K562 (cell line): ENCODE measurements around the gene WNT3. TPM values are rescaled to one million over a fixed set of nuclear protein-coding genes. Genes with fewer than 3 reads are reported as not detected.

Experiments
- HDAC1 ChIP-seq, 2 experiments: fragments of 450-650 bp; IDR thresholded peaks; 2 replicates each; pipeline ENCODE4 v1.6.1; 2016 to 2017; ENCODE audit warnings: inconsistent platforms in 1 of 2, mild to moderate bottlenecking in 1 of 2, moderate library complexity in 1 of 2
- MAZ ChIP-seq, 2 experiments: fragments of 450-650 bp in 1 of 2; sonication (generic) in 1 of 2; formaldehyde crosslinking; IDR thresholded peaks in 1 of 2; conservative IDR thresholded peaks in 1 of 2; 2 replicates each; pipeline versions ENCODE4 v1.4.0 to v1.5.0; 2020; ENCODE audit warnings: mild to moderate bottlenecking in 1 of 2, missing genetic modification reagents in 1 of 2
- ZNF589 ChIP-seq: fragments of 200-800 bp; sonication (Bioruptor generic); IDR thresholded peaks from 2 replicates; pipeline ENCODE4 v1.6.1; 2016; ENCODE audit warnings: low read depth, missing genetic modification characterization, missing compliant biosample characterization
- polyA plus RNA-seq, 8 experiments: library from polyadenylated mRNA; depleted of rRNA in 4 of 8; stranded (reverse) in 5 of 8; unstranded in 3 of 8; fragments of >200 nt; fragmentation: Nextera tagmentation in 2 of 8; fragmentation: Illumina TruSeq in 1 of 8; extraction: Ambion mirVana in 2 of 8; extraction: Trizol in 1 of 8; gene quantifications; 2 replicates each; pipeline versions ENCODE4 v1.2.1 to v1.2.3, GENCODE V29; 2011 to 2014; ENCODE audit warnings: inconsistent platforms in 1 of 8, missing spikeins in 1 of 8
- total RNA-seq, 7 experiments: library from RNA; depleted of rRNA in 6 of 7; stranded (reverse); fragments of >200 nt in 6 of 7; fragmentation: Illumina TruSeq in 2 of 7; extraction: Trizol in 2 of 7; gene quantifications; 2 replicates each; pipeline versions ENCODE4 v1.2.1 to v1.2.3, GENCODE V29; 2011 to 2021; ENCODE audit warnings: low replicate concordance in 1 of 7
- TF ChIP-seq, protein P1 (sequence below): fragments of 450-650 bp; IDR thresholded peaks from 2 replicates; pipeline ENCODE4 v1.6.1; 2016; ENCODE audit warnings: mild to moderate bottlenecking, moderate library complexity
- TF ChIP-seq, protein P2 (sequence below), 3 experiments: fragments of 200-800 bp in 1 of 3; sonication (Bioruptor generic) in 1 of 3; sonication (generic) in 1 of 3; formaldehyde crosslinking in 1 of 3; IDR thresholded peaks; 2 replicates each; pipeline versions ENCODE4 v1.6.1 to v1.8.0; 2016 to 2022; ENCODE audit warnings: mild to moderate bottlenecking in 2 of 3, missing compliant biosample characterization in 2 of 3, missing genetic modification characterization in 2 of 3, missing genetic modification reagents in 1 of 3
- TF ChIP-seq, protein P3 (sequence below): fragments of 450-650 bp; IDR thresholded peaks from 2 replicates; pipeline ENCODE4 v1.6.1; 2017; ENCODE audit warnings: antibody characterized with exemption, mild to moderate bottlenecking

The WNT3 gene
- total and polyA plus RNA-seq, 9 of the 15 experiments (the other 6 are each of a cell fraction or from before 2014, with no cell fraction given): 1.5 to 6.1 (median 3.3) TPM

DNA sequence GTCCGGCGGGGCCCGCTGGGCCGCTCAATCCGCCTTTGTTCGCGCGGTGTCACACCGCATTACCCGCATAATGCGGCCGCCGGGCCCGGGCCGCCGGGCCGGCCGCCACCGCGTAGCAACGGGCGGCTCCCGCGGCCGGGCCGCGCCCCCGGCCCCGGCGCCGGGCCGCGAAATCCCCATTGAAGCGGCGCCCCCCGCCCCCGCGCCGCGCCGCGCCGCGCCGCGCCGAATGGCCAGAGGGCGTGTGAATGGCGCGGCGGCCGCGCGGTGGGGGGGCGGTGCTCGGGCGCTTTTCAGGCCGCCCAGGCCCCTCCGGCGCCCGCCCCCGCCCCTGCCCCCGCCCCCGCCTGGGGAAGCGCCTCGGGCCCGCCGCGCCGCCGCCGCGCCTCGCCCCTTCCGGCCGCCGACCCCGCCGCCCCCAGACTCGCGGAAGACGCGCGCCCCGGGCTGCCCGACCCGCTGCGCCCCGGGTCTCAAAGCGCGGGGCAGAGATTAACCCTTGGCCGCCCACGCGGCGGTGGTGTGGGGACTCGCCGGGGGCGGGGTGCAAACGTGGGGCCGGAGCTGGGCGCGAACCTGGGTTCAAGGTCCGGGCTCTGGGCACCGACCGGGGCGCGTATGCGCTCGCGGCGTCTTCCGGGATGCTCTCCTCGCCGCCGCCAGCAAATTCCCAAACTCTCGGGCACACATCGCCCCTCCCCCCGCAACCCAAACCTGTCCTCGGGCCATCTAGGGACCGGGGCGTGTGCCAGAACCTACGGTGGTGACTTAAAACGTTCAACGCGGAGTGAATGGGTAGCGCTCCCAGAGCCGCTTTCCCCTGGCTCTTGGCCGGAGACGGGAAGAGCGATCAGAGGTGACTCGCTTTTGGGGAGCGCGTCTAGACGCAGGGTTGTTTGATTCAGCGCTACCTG is 46.7 kb downstream of the WNT3 start (continued):
- TF ChIP-seq, protein P1, sequence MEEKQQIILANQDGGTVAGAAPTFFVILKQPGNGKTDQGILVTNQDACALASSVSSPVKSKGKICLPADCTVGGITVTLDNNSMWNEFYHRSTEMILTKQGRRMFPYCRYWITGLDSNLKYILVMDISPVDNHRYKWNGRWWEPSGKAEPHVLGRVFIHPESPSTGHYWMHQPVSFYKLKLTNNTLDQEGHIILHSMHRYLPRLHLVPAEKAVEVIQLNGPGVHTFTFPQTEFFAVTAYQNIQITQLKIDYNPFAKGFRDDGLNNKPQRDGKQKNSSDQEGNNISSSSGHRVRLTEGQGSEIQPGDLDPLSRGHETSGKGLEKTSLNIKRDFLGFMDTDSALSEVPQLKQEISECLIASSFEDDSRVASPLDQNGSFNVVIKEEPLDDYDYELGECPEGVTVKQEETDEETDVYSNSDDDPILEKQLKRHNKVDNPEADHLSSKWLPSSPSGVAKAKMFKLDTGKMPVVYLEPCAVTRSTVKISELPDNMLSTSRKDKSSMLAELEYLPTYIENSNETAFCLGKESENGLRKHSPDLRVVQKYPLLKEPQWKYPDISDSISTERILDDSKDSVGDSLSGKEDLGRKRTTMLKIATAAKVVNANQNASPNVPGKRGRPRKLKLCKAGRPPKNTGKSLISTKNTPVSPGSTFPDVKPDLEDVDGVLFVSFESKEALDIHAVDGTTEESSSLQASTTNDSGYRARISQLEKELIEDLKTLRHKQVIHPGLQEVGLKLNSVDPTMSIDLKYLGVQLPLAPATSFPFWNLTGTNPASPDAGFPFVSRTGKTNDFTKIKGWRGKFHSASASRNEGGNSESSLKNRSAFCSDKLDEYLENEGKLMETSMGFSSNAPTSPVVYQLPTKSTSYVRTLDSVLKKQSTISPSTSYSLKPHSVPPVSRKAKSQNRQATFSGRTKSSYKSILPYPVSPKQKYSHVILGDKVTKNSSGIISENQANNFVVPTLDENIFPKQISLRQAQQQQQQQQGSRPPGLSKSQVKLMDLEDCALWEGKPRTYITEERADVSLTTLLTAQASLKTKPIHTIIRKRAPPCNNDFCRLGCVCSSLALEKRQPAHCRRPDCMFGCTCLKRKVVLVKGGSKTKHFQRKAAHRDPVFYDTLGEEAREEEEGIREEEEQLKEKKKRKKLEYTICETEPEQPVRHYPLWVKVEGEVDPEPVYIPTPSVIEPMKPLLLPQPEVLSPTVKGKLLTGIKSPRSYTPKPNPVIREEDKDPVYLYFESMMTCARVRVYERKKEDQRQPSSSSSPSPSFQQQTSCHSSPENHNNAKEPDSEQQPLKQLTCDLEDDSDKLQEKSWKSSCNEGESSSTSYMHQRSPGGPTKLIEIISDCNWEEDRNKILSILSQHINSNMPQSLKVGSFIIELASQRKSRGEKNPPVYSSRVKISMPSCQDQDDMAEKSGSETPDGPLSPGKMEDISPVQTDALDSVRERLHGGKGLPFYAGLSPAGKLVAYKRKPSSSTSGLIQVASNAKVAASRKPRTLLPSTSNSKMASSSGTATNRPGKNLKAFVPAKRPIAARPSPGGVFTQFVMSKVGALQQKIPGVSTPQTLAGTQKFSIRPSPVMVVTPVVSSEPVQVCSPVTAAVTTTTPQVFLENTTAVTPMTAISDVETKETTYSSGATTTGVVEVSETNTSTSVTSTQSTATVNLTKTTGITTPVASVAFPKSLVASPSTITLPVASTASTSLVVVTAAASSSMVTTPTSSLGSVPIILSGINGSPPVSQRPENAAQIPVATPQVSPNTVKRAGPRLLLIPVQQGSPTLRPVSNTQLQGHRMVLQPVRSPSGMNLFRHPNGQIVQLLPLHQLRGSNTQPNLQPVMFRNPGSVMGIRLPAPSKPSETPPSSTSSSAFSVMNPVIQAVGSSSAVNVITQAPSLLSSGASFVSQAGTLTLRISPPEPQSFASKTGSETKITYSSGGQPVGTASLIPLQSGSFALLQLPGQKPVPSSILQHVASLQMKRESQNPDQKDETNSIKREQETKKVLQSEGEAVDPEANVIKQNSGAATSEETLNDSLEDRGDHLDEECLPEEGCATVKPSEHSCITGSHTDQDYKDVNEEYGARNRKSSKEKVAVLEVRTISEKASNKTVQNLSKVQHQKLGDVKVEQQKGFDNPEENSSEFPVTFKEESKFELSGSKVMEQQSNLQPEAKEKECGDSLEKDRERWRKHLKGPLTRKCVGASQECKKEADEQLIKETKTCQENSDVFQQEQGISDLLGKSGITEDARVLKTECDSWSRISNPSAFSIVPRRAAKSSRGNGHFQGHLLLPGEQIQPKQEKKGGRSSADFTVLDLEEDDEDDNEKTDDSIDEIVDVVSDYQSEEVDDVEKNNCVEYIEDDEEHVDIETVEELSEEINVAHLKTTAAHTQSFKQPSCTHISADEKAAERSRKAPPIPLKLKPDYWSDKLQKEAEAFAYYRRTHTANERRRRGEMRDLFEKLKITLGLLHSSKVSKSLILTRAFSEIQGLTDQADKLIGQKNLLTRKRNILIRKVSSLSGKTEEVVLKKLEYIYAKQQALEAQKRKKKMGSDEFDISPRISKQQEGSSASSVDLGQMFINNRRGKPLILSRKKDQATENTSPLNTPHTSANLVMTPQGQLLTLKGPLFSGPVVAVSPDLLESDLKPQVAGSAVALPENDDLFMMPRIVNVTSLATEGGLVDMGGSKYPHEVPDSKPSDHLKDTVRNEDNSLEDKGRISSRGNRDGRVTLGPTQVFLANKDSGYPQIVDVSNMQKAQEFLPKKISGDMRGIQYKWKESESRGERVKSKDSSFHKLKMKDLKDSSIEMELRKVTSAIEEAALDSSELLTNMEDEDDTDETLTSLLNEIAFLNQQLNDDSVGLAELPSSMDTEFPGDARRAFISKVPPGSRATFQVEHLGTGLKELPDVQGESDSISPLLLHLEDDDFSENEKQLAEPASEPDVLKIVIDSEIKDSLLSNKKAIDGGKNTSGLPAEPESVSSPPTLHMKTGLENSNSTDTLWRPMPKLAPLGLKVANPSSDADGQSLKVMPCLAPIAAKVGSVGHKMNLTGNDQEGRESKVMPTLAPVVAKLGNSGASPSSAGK: no peak
- TF ChIP-seq HDAC1 (IDR thresholded peaks at IDR 0.05) (peak in 1 of 2 experiments; percentile 20; a peak in 1 of 4 replicates), ZNF589 (peak; percentile 68; the same call in 1 of the 2 replicates), MAZ (CRISPR knock-in tag; conservative IDR thresholded peaks at IDR 0.05 in 1 of 2, IDR thresholded peaks at IDR 0.05 in 1 of 2) (peak; percentile 48 to 66)
- TF ChIP-seq, protein P2, sequence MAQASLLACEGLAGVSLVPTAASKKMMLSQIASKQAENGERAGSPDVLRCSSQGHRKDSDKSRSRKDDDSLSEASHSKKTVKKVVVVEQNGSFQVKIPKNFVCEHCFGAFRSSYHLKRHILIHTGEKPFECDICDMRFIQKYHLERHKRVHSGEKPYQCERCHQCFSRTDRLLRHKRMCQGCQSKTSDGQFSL (CRISPR knock-in tag; IDR thresholded peaks at IDR 0.05): no peak
- TF ChIP-seq, protein P2 (tag; IDR thresholded peaks at IDR 0.05): peak in 1 of 2 experiments; percentile 49; a peak in 1 of 4 replicates
- TF ChIP-seq, protein P3, sequence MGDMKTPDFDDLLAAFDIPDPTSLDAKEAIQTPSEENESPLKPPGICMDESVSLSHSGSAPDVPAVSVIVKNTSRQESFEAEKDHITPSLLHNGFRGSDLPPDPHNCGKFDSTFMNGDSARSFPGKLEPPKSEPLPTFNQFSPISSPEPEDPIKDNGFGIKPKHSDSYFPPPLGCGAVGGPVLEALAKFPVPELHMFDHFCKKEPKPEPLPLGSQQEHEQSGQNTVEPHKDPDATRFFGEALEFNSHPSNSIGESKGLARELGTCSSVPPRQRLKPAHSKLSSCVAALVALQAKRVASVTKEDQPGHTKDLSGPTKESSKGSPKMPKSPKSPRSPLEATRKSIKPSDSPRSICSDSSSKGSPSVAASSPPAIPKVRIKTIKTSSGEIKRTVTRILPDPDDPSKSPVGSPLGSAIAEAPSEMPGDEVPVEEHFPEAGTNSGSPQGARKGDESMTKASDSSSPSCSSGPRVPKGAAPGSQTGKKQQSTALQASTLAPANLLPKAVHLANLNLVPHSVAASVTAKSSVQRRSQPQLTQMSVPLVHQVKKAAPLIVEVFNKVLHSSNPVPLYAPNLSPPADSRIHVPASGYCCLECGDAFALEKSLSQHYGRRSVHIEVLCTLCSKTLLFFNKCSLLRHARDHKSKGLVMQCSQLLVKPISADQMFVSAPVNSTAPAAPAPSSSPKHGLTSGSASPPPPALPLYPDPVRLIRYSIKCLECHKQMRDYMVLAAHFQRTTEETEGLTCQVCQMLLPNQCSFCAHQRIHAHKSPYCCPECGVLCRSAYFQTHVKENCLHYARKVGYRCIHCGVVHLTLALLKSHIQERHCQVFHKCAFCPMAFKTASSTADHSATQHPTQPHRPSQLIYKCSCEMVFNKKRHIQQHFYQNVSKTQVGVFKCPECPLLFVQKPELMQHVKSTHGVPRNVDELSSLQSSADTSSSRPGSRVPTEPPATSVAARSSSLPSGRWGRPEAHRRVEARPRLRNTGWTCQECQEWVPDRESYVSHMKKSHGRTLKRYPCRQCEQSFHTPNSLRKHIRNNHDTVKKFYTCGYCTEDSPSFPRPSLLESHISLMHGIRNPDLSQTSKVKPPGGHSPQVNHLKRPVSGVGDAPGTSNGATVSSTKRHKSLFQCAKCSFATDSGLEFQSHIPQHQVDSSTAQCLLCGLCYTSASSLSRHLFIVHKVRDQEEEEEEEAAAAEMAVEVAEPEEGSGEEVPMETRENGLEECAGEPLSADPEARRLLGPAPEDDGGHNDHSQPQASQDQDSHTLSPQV: peak; percentile 46; the same call in 1 of the 2 replicates
